GM20000 (cell line): Measurements from ENCODE around the gene RAVER2.
A peak's percentile ranks its signal among the peaks of the same experiment; 100 is the strongest.
"Not testable (repeated sequence)": the region's sequence is repeated elsewhere in the genome, so short reads cannot be mapped to it uniquely, and the experiment has no call there.

Experiments
- DNase-seq: peaks from one replicate; pipeline ENCODE4 v3.0.0; 2012; ENCODE audit warnings: low spot score
- TF ChIP-seq, protein P1 (sequence below): IDR thresholded peaks from 2 replicates; pipeline ENCODE4 v1.5.1; 2012; ENCODE audit warnings: mild to moderate bottlenecking, control low read depth; ENCODE audit errors: extremely low read depth, missing control alignments

The RAVER2 gene, protein sequence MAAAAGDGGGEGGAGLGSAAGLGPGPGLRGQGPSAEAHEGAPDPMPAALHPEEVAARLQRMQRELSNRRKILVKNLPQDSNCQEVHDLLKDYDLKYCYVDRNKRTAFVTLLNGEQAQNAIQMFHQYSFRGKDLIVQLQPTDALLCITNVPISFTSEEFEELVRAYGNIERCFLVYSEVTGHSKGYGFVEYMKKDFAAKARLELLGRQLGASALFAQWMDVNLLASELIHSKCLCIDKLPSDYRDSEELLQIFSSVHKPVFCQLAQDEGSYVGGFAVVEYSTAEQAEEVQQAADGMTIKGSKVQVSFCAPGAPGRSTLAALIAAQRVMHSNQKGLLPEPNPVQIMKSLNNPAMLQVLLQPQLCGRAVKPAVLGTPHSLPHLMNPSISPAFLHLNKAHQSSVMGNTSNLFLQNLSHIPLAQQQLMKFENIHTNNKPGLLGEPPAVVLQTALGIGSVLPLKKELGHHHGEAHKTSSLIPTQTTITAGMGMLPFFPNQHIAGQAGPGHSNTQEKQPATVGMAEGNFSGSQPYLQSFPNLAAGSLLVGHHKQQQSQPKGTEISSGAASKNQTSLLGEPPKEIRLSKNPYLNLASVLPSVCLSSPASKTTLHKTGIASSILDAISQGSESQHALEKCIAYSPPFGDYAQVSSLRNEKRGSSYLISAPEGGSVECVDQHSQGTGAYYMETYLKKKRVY

DNA sequence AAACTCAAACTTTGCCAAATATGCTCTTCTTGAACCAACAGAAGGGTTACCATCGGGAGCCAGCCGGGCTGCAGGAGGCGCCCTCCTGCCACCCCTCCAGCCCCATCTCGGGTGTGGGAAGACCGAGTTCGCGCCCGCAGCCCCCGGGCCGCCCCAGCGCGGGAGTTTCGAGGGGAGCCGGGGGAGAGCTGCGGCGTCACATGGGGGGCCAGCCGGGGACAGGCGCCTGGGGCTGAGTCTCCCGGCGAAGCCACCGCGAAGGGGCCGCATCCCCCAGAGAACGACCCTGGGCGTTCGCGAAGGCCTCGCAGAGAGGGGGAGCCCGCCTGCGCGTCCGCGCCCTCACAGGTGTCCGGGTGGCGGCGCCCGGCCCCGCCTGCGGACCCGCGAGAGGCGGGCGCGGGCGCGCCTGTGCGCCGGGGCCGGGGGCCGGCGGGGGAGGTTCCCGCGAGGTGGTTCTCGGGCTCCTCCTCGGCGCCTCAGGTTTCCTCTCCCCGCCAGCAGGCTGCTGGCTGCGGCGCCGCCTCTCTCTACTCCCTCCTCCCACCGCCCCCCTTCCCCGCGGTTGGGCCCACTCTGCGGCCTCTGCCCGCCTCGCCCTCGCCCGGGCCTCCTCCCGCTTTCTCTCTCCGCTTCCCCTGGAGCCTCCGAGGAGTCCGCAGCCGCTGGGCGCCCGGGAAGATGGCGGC is at the start of gene RAVER2:
TSS of gene RAVER2 (plus strand) at position 584 of the 689 bp plus-strand sequence. CDS start at position 682, 98 bp downstream.
- TF ChIP-seq, protein P1, sequence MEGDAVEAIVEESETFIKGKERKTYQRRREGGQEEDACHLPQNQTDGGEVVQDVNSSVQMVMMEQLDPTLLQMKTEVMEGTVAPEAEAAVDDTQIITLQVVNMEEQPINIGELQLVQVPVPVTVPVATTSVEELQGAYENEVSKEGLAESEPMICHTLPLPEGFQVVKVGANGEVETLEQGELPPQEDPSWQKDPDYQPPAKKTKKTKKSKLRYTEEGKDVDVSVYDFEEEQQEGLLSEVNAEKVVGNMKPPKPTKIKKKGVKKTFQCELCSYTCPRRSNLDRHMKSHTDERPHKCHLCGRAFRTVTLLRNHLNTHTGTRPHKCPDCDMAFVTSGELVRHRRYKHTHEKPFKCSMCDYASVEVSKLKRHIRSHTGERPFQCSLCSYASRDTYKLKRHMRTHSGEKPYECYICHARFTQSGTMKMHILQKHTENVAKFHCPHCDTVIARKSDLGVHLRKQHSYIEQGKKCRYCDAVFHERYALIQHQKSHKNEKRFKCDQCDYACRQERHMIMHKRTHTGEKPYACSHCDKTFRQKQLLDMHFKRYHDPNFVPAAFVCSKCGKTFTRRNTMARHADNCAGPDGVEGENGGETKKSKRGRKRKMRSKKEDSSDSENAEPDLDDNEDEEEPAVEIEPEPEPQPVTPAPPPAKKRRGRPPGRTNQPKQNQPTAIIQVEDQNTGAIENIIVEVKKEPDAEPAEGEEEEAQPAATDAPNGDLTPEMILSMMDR, result no peak
- DNase-seq, result peak; percentile 76

DNA sequence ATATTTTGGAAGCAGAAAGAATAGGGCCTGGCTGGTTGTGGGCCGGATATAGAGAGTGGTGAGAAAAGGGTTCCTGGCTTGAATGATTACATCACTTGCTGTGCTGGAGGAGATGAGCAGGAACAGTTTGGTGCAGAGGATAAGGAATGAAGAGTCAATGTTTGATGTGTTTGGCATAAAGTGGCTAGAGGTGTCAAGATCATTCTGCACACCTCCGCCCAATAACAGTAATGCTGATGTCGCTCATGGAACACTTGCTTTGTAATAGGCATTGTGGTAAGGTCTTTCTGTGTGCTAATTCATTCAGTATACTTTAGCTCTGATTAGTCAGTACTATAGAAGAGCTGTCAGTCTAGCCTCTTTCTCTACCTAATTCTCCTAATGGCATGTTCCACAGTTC is 48.0 kb upstream of the RAVER2 start:
- TF ChIP-seq, protein P1, result no peak
- no peak for DNase-seq

DNA sequence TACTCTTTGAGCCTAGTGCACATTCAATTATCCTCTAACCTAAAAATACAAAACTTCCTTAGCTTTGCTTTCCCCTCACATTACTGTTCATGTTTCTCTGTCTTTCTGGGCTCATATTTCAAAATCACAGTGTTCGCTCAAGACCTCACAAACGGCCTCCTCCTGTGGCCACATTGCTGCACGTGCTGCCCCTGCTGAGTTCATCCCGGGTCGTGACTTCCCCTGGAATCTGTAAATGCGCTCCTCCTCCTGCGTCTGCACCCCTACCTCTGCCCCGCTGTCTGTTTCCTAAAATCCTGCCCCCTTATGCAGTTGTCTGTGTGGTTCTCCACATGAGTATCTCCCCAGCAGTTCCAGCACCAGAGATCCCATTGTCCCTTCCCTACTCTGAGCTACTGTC is 45.5 kb upstream of the RAVER2 start:
- DNase-seq, result no peak
- TF ChIP-seq, protein P1, result no peak

DNA sequence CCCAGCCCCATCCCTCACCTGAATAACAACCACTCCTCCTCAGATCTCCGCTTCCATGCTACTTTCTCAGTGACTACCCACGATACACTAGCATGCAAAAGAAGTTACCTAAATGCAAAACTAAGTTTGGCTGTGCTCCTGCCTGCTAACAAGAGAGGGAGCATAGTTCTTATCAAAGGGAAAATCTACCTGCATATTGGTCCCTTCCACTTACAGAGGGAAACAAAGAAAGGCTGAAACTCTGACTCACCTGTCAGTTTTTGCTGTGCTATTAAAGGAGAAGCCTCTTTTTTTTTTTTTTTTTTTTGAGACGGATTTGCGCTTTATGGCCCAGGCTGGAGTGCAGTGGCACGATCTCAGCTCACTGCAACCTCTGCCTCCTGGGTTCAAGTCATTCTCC is 43.8 kb upstream of the RAVER2 start:
- no peak for DNase-seq
- TF ChIP-seq, protein P1, result no peak

DNA sequence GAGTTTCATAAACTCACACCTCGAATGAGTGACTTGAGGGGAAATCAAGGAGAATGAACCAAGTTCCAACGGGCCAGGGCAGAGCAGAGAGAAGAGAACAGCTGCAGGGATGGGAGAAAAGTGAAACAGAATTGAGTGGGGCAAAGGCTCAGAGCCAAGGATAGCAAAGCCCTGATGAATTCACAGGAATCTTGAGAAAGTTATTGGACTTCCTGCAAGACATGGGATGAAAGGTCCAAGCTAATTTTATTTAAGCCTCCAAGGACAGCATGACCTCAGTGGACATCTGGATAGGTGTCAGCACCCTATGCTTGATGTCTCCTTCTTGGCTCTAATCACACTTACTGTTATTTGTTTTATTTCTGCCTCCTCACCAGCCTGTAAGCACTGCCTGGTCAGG is 43.0 kb upstream of the RAVER2 start:
- DNase-seq, result no peak
- TF ChIP-seq, protein P1, result no peak

DNA sequence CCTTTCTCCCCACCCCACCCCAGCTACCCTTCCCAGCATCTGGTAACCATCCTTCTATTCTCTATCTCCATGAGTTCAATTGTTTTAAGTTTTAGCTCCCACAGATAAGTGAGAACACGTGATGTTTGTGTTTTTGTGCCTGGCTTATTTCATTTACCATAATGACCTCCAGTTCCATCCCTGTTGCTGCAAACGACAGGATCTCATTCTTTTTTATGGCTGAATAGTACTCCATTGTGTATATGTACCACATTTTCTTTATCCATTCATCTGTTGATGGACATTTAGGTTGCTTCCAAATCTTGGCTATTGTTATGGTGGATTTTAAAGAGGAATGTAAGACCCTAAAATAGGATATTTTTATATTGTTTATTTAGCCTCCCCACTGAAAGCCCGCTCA is 42.2 kb upstream of the RAVER2 start:
- not testable (repeated sequence) for DNase-seq

DNA sequence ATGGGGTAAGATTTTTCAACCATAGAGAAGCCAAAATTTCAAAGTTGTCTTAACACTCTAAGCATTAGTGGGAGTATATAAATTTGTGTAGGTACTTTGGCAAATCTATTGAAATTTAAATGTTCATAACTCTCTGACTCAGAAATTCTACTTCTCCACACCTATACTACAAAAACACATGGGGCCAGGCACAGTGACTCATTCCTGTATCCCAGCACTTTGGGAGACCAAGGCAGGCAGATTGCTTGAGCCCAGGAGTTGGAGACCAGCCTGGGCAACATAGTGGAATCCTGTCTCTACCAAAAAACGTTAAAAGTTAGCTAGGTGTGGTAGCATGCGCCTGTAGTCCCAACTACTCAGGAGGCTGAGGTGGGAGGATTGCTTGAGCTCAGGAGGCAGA is 41.3 kb upstream of the RAVER2 start:
- TF ChIP-seq, protein P1, result no peak
- DNase-seq, result no peak
